ENCODE data around the gene SPTBN4.

The SPTBN4 gene

GRCh38 chr19:40565355-40565754, 98.6 kb downstream of the SPTBN4 start:
- no peak overlapping the region for H2AFZ ChIP-seq (ENCODE audit: low read length)
- H3K36me3 ChIP-seq (replicated peaks; ENCODE audit: insufficient read depth, low read length) = no peaks in the 10 kb centered on the region
- no peak for TF ChIP-seq EZH2phosphoT487 (IDR thresholded peaks at IDR 0.05; ENCODE audit: low read length)
- no peak for TF ChIP-seq CTCF (IDR thresholded peaks at IDR 0.05; ENCODE audit: low read length)
- no peak for TF ChIP-seq EZH2 (optimal IDR thresholded peaks at IDR 0.05; ENCODE audit: low read depth, low read length)
- H3K4me2 ChIP-seq (ENCODE audit: low read depth, low read length) = no peak overlapping the region
- H3K79me2 ChIP-seq (ENCODE audit: low read length) = no peaks in the 10 kb centered on the region
- no peak overlapping the region for H3K4me3 ChIP-seq (ENCODE audit: low read length)
- H3K9me3 ChIP-seq (replicated peaks; ENCODE audit: insufficient read depth, low read length) = no peaks in the 10 kb centered on the region
- peaks cover 78% of the 10 kb centered on the region for H3K27me3 ChIP-seq (replicated peaks; ENCODE audit: insufficient read depth, low read length)
- H4K20me1 ChIP-seq (ENCODE audit: insufficient read depth, low read length) = no peaks in the 10 kb centered on the region
- no peak overlapping the region for H3K9ac ChIP-seq (ENCODE audit: low read length)
- H3F3A ChIP-seq (ENCODE audit: insufficient read depth, low read length) = no peaks in the 10 kb centered on the region
- H3K4me1 ChIP-seq (ENCODE audit: low read length) = no peaks in the 10 kb centered on the region
- H3K27ac ChIP-seq (ENCODE audit: low read length) = no peak overlapping the region
- H3K9me2 ChIP-seq (replicated peaks; ENCODE audit: insufficient read depth, low read length) = no peaks in the 10 kb centered on the region
- no peak for DNase-seq

DNA sequence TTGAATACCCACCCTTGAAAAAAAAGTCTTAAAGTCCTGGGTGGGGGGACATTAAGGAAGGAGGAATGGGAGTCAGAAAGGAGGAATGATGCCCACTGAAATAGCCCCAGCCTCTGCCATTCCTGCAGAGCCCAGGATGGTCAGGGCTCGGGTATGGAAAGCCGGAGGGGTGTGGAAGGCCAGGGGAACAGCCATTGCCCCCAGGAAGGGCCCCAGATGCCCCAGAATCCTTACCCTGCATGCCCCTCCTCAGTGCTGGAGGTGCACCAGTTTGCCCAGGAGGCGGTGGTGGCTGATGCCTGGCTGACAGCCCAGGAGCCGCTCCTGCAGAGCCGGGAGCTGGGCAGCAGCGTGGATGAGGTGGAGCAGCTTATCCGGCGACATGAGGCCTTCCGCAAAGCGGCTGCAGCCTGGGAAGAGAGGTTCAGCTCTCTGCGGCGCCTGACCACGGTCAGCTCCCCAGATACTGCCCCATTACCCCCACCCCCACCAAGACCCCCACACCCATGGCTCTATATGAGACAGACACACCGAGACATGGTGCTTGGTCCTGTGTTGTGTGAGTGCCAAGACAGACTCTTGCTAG, 99.2 kb downstream of the SPTBN4 start:
- DNase-seq = no peak
- H2AFZ ChIP-seq (ENCODE audit: low read length) = no peak overlapping the region
- peaks cover 1% of the 10 kb centered on the region for H3K4me1 ChIP-seq (ENCODE audit: low read length)
- H3K9ac ChIP-seq (ENCODE audit: low read length) = no peak overlapping the region
- H3K9me2 ChIP-seq (replicated peaks; ENCODE audit: insufficient read depth, low read length) = no peaks in the 10 kb centered on the region
- no peak for TF ChIP-seq EZH2phosphoT487 (IDR thresholded peaks at IDR 0.05; ENCODE audit: low read length)
- TF ChIP-seq CTCF (IDR thresholded peaks at IDR 0.05; ENCODE audit: low read length) = no peak
- no peak for TF ChIP-seq EZH2 (optimal IDR thresholded peaks at IDR 0.05; ENCODE audit: low read depth, low read length)
- no peak overlapping the region for H3K4me2 ChIP-seq (ENCODE audit: low read depth, low read length)
- H3K4me3 ChIP-seq (ENCODE audit: low read length) = no peak overlapping the region
- H3K9me3 ChIP-seq (replicated peaks; ENCODE audit: insufficient read depth, low read length) = no peaks in the 10 kb centered on the region
- H3K27me3 ChIP-seq (replicated peaks; ENCODE audit: insufficient read depth, low read length) = peaks cover 71% of the 10 kb centered on the region
- no peaks in the 10 kb centered on the region for H3K36me3 ChIP-seq (replicated peaks; ENCODE audit: insufficient read depth, low read length)
- H3F3A ChIP-seq (ENCODE audit: insufficient read depth, low read length) = no peaks in the 10 kb centered on the region
- no peaks in the 10 kb centered on the region for H4K20me1 ChIP-seq (ENCODE audit: insufficient read depth, low read length)
- H3K79me2 ChIP-seq (ENCODE audit: low read length) = no peaks in the 10 kb centered on the region
- no peak overlapping the region for H3K27ac ChIP-seq (ENCODE audit: low read length)

DNA sequence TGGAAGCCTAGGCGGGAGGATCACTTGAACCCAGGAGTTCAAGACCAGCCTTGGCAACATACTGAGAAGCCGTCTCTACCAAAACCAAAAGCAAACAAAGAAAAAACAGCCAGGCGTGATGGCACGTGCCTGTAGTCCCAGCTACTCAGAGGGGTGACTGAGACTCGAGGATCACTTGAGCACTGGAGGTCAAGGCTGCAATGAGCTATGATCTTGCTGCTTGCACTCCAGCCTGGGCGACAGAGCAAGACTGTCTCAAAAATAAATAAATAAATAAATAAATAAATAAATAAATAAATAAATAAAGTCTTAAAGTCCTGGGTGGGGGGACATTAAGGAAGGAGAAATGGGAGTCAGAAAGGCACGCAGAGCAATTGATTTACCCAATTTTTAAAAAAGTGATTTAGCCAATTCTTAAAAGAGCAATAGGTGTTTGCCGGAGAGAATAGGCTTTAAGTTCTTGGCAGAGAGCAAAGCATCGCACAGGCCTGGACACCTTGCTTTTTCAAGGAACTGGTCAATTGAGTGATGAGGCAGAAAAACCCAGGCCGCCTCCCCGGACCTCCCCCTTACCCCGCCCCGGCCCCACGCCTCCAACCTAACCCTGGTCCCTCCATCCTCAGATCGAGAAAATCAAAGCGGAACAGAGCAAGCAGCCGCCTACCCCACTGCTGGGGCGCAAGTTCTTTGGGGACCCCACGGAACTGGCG, 100.4 kb downstream of the SPTBN4 start:
- no peak overlapping the region for H3K27ac ChIP-seq (ENCODE audit: low read length)
- H3K79me2 ChIP-seq (ENCODE audit: low read length) = no peaks in the 10 kb centered on the region
- no peak overlapping the region for H3K4me3 ChIP-seq (ENCODE audit: low read length)
- H3K4me2 ChIP-seq (ENCODE audit: low read depth, low read length) = no peak overlapping the region
- DNase-seq = no peak
- no peaks in the 10 kb centered on the region for H3K36me3 ChIP-seq (replicated peaks; ENCODE audit: insufficient read depth, low read length)
- H3F3A ChIP-seq (ENCODE audit: insufficient read depth, low read length) = no peaks in the 10 kb centered on the region
- peaks cover 67% of the 10 kb centered on the region for H3K27me3 ChIP-seq (replicated peaks; ENCODE audit: insufficient read depth, low read length)
- H3K4me1 ChIP-seq (ENCODE audit: low read length) = peaks cover 5% of the 10 kb centered on the region
- no peak overlapping the region for H3K9ac ChIP-seq (ENCODE audit: low read length)
- no peak overlapping the region for H2AFZ ChIP-seq (ENCODE audit: low read length)
- H3K9me3 ChIP-seq (replicated peaks; ENCODE audit: insufficient read depth, low read length) = no peaks in the 10 kb centered on the region
- no peaks in the 10 kb centered on the region for H3K9me2 ChIP-seq (replicated peaks; ENCODE audit: insufficient read depth, low read length)
- TF ChIP-seq EZH2 (optimal IDR thresholded peaks at IDR 0.05; ENCODE audit: low read depth, low read length) (no peak), EZH2phosphoT487 (IDR thresholded peaks at IDR 0.05; ENCODE audit: low read length) (no peak), CTCF (IDR thresholded peaks at IDR 0.05; ENCODE audit: low read length) (no peak)
- no peaks in the 10 kb centered on the region for H4K20me1 ChIP-seq (ENCODE audit: insufficient read depth, low read length)

Data from MM.1S (cell line).